HG03175 (cell line): Measurements from ENCODE around the gene SPECC1L.
"Not testable (repeated sequence)": the region's sequence is repeated elsewhere in the genome, so short reads cannot be mapped to it uniquely, and the experiment has no call there.

Experiments used
- ATAC-seq: cut with Tn5 transposase; IDR thresholded peaks from one replicate; pipeline ENCODE4 v1.9.1; 2021; ENCODE audit warnings: mild to moderate bottlenecking, moderate library complexity; ENCODE audit not compliant: unreplicated experiment

SPECC1L gene

GRCh38 chr22:24285245-24285644 is 14.6 kb downstream of the SPECC1L start:
- no peak for ATAC-seq

- not testable (repeated sequence) for ATAC-seq
These were observed 16.6 kb downstream of the SPECC1L start for GRCh38 chr22:24287212-24287611.

- ATAC-seq, result not testable (repeated sequence)
These were observed 17.2 kb downstream of the SPECC1L start for GRCh38 chr22:24287801-24288200.

GRCh38 chr22:24289114-24289513 is 18.5 kb downstream of the SPECC1L start:
- ATAC-seq, result no peak

GRCh38 chr22:24289741-24290163 is 19.1 kb downstream of the SPECC1L start:
- ATAC-seq, result no peak

GRCh38 chr22:24290459-24290858 is 19.8 kb downstream of the SPECC1L start:
- no peak for ATAC-seq

GRCh38 chr22:24291515-24292201 is 21.0 kb downstream of the SPECC1L start:
- ATAC-seq, result no peak

GRCh38 chr22:24292202-24292830 is 21.7 kb downstream of the SPECC1L start:
- not testable (repeated sequence) for ATAC-seq

- ATAC-seq, result not testable (repeated sequence)
These were observed 24.3 kb downstream of the SPECC1L start for GRCh38 chr22:24294913-24295312.

- not testable (repeated sequence) for ATAC-seq
These were observed 28.0 kb downstream of the SPECC1L start for GRCh38 chr22:24298497-24299155.

GRCh38 chr22:24300522-24300921 is 29.9 kb downstream of the SPECC1L start:
- not testable (repeated sequence) for ATAC-seq

- ATAC-seq, result no peak
These were observed 32.0 kb downstream of the SPECC1L start for GRCh38 chr22:24302591-24302990.

GRCh38 chr22:24303007-24303406 is 32.4 kb downstream of the SPECC1L start:
- no peak for ATAC-seq

GRCh38 chr22:24304062-24304675 is 33.5 kb downstream of the SPECC1L start:
- ATAC-seq, result no peak

- ATAC-seq, result no peak
These were observed 34.6 kb downstream of the SPECC1L start for GRCh38 chr22:24305260-24305692.

- ATAC-seq, result no peak
These were observed 40.3 kb downstream of the SPECC1L start for GRCh38 chr22:24310969-24311368.

- ATAC-seq, result no peak
These were observed 44.8 kb downstream of the SPECC1L start for GRCh38 chr22:24315367-24315966.

- not testable (repeated sequence) for ATAC-seq
These were observed 45.6 kb downstream of the SPECC1L start for GRCh38 chr22:24316264-24316663.

- ATAC-seq, result not testable (repeated sequence)
These were observed 46.9 kb downstream of the SPECC1L start for GRCh38 chr22:24317511-24317910.

- ATAC-seq, result no peak
These were observed 48.8 kb downstream of the SPECC1L start for GRCh38 chr22:24319451-24319850.

GRCh38 chr22:24321999-24322398 is 51.4 kb downstream of the SPECC1L start:
- ATAC-seq, result no peak
